ENCODE data around the gene A1BG.

DNA sequence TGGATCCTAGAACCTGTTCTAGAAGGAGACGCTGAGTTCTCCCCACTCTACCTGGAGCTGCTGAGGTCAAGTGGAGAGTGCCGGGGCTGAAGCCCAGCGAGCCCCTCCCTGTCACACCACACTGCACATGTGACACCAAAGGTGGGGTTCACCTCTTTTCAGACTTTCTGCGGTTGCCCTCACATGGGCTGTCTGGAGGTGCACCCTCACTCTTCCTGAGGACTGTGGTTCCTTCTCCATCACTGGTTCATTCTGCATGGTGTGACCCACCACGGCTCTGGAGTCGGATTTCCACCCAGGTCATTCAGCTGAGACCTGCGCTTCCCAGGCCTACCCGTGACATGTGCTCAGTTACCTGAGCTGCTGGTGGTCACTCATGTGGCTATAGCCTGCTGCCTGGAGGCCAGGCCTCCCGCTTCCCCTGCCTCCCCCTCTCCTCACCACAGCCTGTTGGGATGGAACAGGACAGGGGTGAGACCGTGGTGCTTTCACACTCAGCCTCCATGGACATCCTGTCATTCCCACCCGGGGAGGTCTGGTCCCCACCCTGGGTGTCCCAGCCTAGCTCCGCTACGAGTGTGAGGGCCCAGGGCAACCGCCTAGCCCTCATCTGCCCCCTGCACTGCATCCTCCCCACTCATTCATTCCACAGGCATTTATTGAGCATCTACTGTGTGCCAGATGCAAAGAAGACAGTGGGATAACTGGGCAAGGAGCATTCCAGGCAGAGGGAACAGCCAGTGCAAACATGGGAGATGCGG lies 605 bp upstream of the A1BG start:
- TF ChIP-seq, protein P1, sequence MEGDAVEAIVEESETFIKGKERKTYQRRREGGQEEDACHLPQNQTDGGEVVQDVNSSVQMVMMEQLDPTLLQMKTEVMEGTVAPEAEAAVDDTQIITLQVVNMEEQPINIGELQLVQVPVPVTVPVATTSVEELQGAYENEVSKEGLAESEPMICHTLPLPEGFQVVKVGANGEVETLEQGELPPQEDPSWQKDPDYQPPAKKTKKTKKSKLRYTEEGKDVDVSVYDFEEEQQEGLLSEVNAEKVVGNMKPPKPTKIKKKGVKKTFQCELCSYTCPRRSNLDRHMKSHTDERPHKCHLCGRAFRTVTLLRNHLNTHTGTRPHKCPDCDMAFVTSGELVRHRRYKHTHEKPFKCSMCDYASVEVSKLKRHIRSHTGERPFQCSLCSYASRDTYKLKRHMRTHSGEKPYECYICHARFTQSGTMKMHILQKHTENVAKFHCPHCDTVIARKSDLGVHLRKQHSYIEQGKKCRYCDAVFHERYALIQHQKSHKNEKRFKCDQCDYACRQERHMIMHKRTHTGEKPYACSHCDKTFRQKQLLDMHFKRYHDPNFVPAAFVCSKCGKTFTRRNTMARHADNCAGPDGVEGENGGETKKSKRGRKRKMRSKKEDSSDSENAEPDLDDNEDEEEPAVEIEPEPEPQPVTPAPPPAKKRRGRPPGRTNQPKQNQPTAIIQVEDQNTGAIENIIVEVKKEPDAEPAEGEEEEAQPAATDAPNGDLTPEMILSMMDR (IDR thresholded peaks at IDR 0.05) = no peak
- no peak for TF ChIP-seq POLR2A (IDR thresholded peaks at IDR 0.05)

All from suprapubic skin (tissue), 3 donors.